ENCODE results near the gene KLK13.

The KLK13 gene

DNA sequence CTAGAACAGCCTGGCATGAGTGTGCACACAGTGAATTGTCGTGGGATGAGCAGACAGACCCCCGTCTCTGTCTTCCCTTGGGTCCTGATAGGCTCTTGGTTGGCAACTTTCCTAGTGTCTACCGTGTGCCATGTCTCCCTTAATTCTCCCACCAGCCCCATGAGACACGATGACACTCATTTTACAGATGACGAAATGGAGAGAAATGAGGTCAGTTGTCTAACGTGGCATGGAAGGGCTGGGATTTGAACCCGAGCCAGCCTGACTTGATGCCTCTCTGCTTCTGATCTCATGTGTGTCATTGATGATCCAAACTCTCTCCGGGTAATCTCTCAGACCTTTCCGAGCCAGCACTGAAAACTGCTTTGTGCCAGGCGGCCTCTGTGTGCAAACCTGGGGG, 26.2 kb upstream of the KLK13 start:
- Histone ChIP-seq H3K27me3 (replicated peaks; ENCODE audit: control insufficient read depth, insufficient read depth, low read length) (no peaks in the 10 kb centered on the region), H3K4me3 (replicated peaks; ENCODE audit: low read depth, low read length) (no peak overlapping the region), H3K36me3 (ENCODE audit: control insufficient read depth, insufficient read depth, low read length) (no peaks in the 10 kb centered on the region)
- no peak for DNase-seq (ENCODE audit: extremely low read depth, insufficient read length)
- no peak for TF ChIP-seq CTCF (IDR thresholded peaks at IDR 0.05; ENCODE audit: insufficient read depth, low read length, poor library complexity, severe bottlenecking)

DNA sequence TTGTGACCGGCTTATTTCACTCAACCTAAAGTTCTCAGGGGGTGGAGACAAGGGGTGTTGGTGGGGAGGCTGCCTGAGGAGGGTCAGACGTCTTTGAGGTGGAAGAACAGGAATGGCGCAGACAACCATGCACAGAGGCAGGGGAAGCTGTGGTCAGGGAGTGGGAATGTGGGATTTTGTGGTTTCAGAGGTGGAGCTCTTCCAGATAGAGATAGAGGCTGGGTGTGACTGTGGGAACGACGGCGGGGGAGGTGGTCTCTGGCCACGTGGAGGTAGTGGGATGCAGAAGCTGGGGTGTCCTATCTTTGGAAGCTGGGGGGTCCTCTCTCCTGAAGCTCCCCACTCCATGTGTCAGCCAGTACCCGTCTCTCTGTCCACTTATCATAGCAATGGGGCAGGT, 25.6 kb upstream of the KLK13 start:
- no peaks in the 10 kb centered on the region for H3K27me3 ChIP-seq (replicated peaks; ENCODE audit: control insufficient read depth, insufficient read depth, low read length)
- DNase-seq (ENCODE audit: extremely low read depth, insufficient read length), result no peak
- H3K4me3 ChIP-seq (replicated peaks; ENCODE audit: low read depth, low read length), result no peak overlapping the region
- H3K36me3 ChIP-seq (ENCODE audit: control insufficient read depth, insufficient read depth, low read length), result no peaks in the 10 kb centered on the region
- no peak for TF ChIP-seq CTCF (IDR thresholded peaks at IDR 0.05; ENCODE audit: insufficient read depth, low read length, poor library complexity, severe bottlenecking)

DNA sequence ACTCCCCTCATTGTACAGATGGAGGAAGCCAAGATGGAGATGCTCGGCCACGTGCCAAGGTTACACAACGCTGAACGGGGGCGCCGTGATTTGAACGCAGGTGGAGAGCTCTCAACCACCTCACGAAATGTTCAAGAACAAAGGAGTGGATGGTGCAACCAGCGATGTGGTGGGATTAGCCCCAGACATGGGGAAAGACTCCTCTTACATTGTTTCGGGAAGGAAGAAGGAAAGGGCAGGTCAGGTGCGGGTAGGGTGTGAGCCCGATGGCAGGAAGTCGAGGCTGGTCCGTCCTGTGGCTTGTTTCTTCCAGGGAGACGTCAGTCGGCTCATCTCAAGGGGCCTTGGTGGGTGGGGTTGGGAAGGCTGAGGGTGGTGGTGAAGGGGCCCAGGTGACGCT, 24.9 kb upstream of the KLK13 start:
- Histone ChIP-seq H3K27me3 (replicated peaks; ENCODE audit: control insufficient read depth, insufficient read depth, low read length) (no peaks in the 10 kb centered on the region), H3K36me3 (ENCODE audit: control insufficient read depth, insufficient read depth, low read length) (no peaks in the 10 kb centered on the region), H3K4me3 (replicated peaks; ENCODE audit: low read depth, low read length) (no peak overlapping the region)
- no peak for TF ChIP-seq CTCF (IDR thresholded peaks at IDR 0.05; ENCODE audit: insufficient read depth, low read length, poor library complexity, severe bottlenecking)
- no peak for DNase-seq (ENCODE audit: extremely low read depth, insufficient read length)

GRCh38 chr19:51086153-51086850, 21.4 kb upstream of the KLK13 start:
- H3K36me3 ChIP-seq (ENCODE audit: control insufficient read depth, insufficient read depth, low read length), result no peaks in the 10 kb centered on the region
- no peaks in the 10 kb centered on the region; the same call in 1 of the 2 replicates for H3K27me3 ChIP-seq (replicated peaks; ENCODE audit: control insufficient read depth, insufficient read depth, low read length)
- TF ChIP-seq CTCF (IDR thresholded peaks at IDR 0.05; ENCODE audit: insufficient read depth, low read length, poor library complexity, severe bottlenecking), result no peak
- DNase-seq (ENCODE audit: extremely low read depth, insufficient read length), result no peak
- no peak overlapping the region for H3K4me3 ChIP-seq (replicated peaks; ENCODE audit: low read depth, low read length)

DNA sequence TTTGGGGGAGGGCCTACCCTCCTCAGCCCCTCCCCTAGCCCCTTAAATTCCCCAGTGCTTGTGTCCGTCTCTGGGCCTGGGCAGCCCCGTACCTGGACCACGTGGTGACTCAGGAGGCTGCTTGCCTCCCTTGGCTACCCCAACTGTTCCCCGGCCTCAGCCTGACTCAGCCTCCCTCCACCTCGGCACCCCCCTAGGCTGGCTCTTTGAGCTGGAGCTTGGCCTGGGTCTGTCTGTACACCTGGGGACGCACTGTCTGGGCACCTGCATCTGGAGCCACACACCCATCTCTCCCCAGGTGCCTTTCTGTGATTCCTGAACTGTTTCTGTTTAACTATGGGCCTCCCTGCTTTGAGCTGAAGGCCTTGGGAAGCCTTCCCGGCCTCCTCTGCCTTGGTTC, 19.6 kb upstream of the KLK13 start:
- Histone ChIP-seq H3K36me3 (ENCODE audit: control insufficient read depth, insufficient read depth, low read length) (no peaks in the 10 kb centered on the region), H3K27me3 (replicated peaks; ENCODE audit: control insufficient read depth, insufficient read depth, low read length) (no peaks in the 10 kb centered on the region; the same call in 1 of the 2 replicates), H3K4me3 (replicated peaks; ENCODE audit: low read depth, low read length) (no peak overlapping the region)
- no peak for TF ChIP-seq CTCF (IDR thresholded peaks at IDR 0.05; ENCODE audit: insufficient read depth, low read length, poor library complexity, severe bottlenecking)
- no peak for DNase-seq (ENCODE audit: extremely low read depth, insufficient read length)

DNA sequence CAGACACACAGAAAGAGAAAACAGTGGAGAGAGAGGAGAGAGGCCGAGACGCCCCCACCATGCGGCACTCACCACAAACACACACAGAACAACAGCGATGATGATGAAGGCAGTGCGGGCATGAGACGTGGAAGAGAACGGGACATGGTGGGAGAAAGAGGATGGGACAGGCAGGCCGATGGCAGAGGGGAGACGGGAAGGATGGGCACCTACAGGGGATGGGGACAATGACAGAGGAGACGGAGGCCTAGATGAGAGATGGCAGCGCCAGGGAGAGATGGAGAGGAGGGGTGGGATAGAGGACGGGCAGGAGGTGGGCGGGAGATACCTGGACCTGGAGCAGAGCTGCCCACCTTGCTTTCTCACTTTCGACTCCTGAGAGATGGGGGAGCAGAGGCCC, 18.9 kb upstream of the KLK13 start:
- Histone ChIP-seq H3K27me3 (replicated peaks; ENCODE audit: control insufficient read depth, insufficient read depth, low read length) (no peaks in the 10 kb centered on the region; the same call in 1 of the 2 replicates), H3K36me3 (ENCODE audit: control insufficient read depth, insufficient read depth, low read length) (no peaks in the 10 kb centered on the region), H3K4me3 (replicated peaks; ENCODE audit: low read depth, low read length) (no peak overlapping the region)
- DNase-seq (ENCODE audit: extremely low read depth, insufficient read length), result no peak
- TF ChIP-seq CTCF (IDR thresholded peaks at IDR 0.05; ENCODE audit: insufficient read depth, low read length, poor library complexity, severe bottlenecking), result no peak

Data from GM06990 (cell line).